LNCAP (cell line): ENCODE data around the gene ATP5F1E.

Experiments used
- TF ChIP-seq, protein P1 (sequence below): fragments of 450-650 bp; IDR thresholded peaks from 2 replicates; pipeline ENCODE4 v1.5.1; 2017; ENCODE audit warnings: mild to moderate bottlenecking

The ATP5F1E gene

GRCh38 chr20:58994390-58995159 lies 37.6 kb downstream of the ATP5F1E start:
- TF ChIP-seq, protein P1, sequence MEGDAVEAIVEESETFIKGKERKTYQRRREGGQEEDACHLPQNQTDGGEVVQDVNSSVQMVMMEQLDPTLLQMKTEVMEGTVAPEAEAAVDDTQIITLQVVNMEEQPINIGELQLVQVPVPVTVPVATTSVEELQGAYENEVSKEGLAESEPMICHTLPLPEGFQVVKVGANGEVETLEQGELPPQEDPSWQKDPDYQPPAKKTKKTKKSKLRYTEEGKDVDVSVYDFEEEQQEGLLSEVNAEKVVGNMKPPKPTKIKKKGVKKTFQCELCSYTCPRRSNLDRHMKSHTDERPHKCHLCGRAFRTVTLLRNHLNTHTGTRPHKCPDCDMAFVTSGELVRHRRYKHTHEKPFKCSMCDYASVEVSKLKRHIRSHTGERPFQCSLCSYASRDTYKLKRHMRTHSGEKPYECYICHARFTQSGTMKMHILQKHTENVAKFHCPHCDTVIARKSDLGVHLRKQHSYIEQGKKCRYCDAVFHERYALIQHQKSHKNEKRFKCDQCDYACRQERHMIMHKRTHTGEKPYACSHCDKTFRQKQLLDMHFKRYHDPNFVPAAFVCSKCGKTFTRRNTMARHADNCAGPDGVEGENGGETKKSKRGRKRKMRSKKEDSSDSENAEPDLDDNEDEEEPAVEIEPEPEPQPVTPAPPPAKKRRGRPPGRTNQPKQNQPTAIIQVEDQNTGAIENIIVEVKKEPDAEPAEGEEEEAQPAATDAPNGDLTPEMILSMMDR, result no peak

GRCh38 chr20:58993332-58994248 lies 38.5 kb downstream of the ATP5F1E start:
- TF ChIP-seq, protein P1, result no peak

GRCh38 chr20:58992911-58993310 lies 39.2 kb downstream of the ATP5F1E start:
- TF ChIP-seq, protein P1, result no peak

GRCh38 chr20:58991715-58992114 lies 40.4 kb downstream of the ATP5F1E start:
- TF ChIP-seq, protein P1, result no peak

GRCh38 chr20:58990651-58991445 lies 41.3 kb downstream of the ATP5F1E start:
- TF ChIP-seq, protein P1, result no peak

- TF ChIP-seq, protein P1, result no peak
Observed at GRCh38 chr20:58989196-58989595, 42.9 kb downstream of the ATP5F1E start.

DNA sequence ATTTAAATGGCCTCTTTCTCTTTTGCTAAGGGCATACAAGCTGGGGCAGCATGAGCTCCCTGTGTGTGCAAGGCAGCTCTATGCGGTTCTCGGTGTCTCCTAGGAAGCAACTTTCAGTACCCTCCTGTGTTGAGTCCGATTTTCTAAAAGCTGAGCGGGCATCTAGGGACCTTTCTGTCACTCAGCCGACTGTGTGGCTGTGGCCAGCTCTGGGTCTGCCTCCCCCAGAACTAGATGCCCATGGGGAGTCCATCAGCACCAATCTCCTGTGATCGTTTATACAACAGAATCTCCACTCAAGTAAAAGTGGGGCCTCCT lies 43.6 kb downstream of the ATP5F1E start:
- TF ChIP-seq, protein P1, result no peak
